Measurements from ENCODE around the gene CRYBA4. TPM values are rescaled to one million over a fixed set of nuclear protein-coding genes. Genes with fewer than 3 reads are reported as not detected.
A peak's percentile ranks its signal among the peaks of the same experiment; 100 is the strongest.

Gene CRYBA4
- total and polyA plus RNA-seq, 10 of the 15 experiments (the other 5 are each of a cell fraction or from before 2014, with no cell fraction given), result 0.12 to 0.17 TPM; not detected in 8

GRCh38 chr22:26610072-26610958, 11.4 kb upstream of the CRYBA4 start (continued):
- TF ChIP-seq CREM (IDR thresholded peaks at IDR 0.05; ENCODE audit: low read depth) (peak; percentile 97), SUPT20H (IDR thresholded peaks at IDR 0.05; ENCODE audit: borderline replicate concordance, control insufficient read depth, low read depth, low read length) (no peak), ATF7 (IDR thresholded peaks at IDR 0.05; ENCODE audit: low read depth) (peak; percentile 95), MEF2B (IDR thresholded peaks at IDR 0.05; ENCODE audit: partially characterized antibody, poor library complexity, severe bottlenecking) (peak; percentile 99), FOXK2 (IDR thresholded peaks at IDR 0.05) (no peak), ZNF592 (IDR thresholded peaks at IDR 0.05) (0 out of 2 replicates have a peak, but pooled peaks have one; percentile 19), NKRF (conservative IDR thresholded peaks at IDR 0.05) (0 out of 2 replicates have a peak, but pooled peaks have one; percentile 34), BHLHE40 (IDR thresholded peaks at IDR 0.05; ENCODE audit: borderline replicate concordance in 1 of 2, low read depth in 2 of 2, low read length in 1 of 2) (peak; percentile 92 to 93), CEBPB (IDR thresholded peaks at IDR 0.05; ENCODE audit: borderline replicate concordance in 1 of 2, low read depth in 2 of 2, low read length in 2 of 2) (peak in 1 of 2 experiments; percentile 89; a peak in 1 of 4 replicates), SP1 (IDR thresholded peaks at IDR 0.05; ENCODE audit: low read depth, low read length) (peak; percentile 88), YBX1 (IDR thresholded peaks at IDR 0.05) (no peak), MTA3 (IDR thresholded peaks at IDR 0.05; ENCODE audit: borderline replicate concordance, low read length) (peak; percentile 97; the same call in 1 of the 2 replicates), ZBTB4 (CRISPR knock-in tag; IDR thresholded peaks at IDR 0.05) (no peak), BRCA1 (IDR thresholded peaks at IDR 0.05; ENCODE audit: low read depth, low read length) (no peak), BACH1 (IDR thresholded peaks at IDR 0.05; ENCODE audit: borderline replicate concordance) (peak; percentile 94; the same call in 1 of the 2 replicates), POLR2AphosphoS2 (IDR thresholded peaks at IDR 0.05; ENCODE audit: low read depth, low read length) (no peak), CHD4 (IDR thresholded peaks at IDR 0.05) (no peak; the same call in 1 of the 2 replicates), EGR1 (IDR thresholded peaks at IDR 0.05; ENCODE audit: borderline replicate concordance in 1 of 2, low read depth in 2 of 2, low read length in 2 of 2) (peak in 1 of 2 experiments; percentile 40; a peak in 1 of 3 replicates), ESRRA (IDR thresholded peaks at IDR 0.05; ENCODE audit: low read length) (no peak)
